Activated T-cell treated with anti-CD3 and anti-CD28 coated beads, Interleukin-2, amount 50 U/mL, for 72 hours (primary cell): ENCODE results near the gene MYO7B. TPM values are rescaled to one million over a fixed set of nuclear protein-coding genes. Genes with fewer than 3 reads are reported as not detected.
"Not testable (repeated sequence)": the region's sequence is repeated elsewhere in the genome, so short reads cannot be mapped to it uniquely, and the experiment has no call there.

ENCODE experiments used
- ATAC-seq, 2 donors: fragments of 150-1000 bp; cut with Tn5 transposase; replicated peaks in 1 of 2; 2 replicates each; pipeline ENCODE4 v1.10.0; 2021; ENCODE audit warnings: moderate library complexity in 2 of 2, mild to moderate bottlenecking in 1 of 2
- DNase-seq, 2 donors: peaks; one replicate each; pipeline ENCODE4 v3.0.0; 2021 to 2022; ENCODE audit warnings: mixed read lengths in 1 of 2
- H3K27ac Mint-ChIP-seq: one replicate; pipeline ENCODE4 v1.8.0; 2022; ENCODE audit warnings: mild to moderate bottlenecking, moderate library complexity, mixed read lengths
- H3K27me3 Mint-ChIP-seq: one replicate; pipeline ENCODE4 v1.8.0; 2022; ENCODE audit warnings: low read depth, mixed read lengths
- H3K36me3 Mint-ChIP-seq, 2 donors: one replicate each; pipeline ENCODE4 v1.8.0; 2022; ENCODE audit warnings: mixed read lengths in 2 of 2, mild to moderate bottlenecking in 1 of 2; ENCODE audit not compliant: insufficient read depth in 2 of 2
- H3K4me1 Mint-ChIP-seq: one replicate; pipeline ENCODE4 v1.8.0; 2022; ENCODE audit warnings: low read depth, mixed read lengths
- H3K4me3 Mint-ChIP-seq, 2 donors: one replicate each; pipeline ENCODE4 v1.8.0; 2022; ENCODE audit warnings: mild to moderate bottlenecking in 2 of 2, mixed read lengths in 2 of 2, moderate library complexity in 2 of 2
- H3K9me3 Mint-ChIP-seq, 2 donors: one replicate each; pipeline ENCODE4 v1.8.0; 2022; ENCODE audit warnings: mixed read lengths in 2 of 2
- total RNA-seq, 2 donors: library from RNA; stranded (reverse); gene quantifications; one replicate each; pipeline ENCODE4 v1.2.3, GENCODE V29; 2022

The MYO7B gene
- total RNA-seq, 2 donors from 2014 or later = 0.50 to 0.79 TPM

DNA sequence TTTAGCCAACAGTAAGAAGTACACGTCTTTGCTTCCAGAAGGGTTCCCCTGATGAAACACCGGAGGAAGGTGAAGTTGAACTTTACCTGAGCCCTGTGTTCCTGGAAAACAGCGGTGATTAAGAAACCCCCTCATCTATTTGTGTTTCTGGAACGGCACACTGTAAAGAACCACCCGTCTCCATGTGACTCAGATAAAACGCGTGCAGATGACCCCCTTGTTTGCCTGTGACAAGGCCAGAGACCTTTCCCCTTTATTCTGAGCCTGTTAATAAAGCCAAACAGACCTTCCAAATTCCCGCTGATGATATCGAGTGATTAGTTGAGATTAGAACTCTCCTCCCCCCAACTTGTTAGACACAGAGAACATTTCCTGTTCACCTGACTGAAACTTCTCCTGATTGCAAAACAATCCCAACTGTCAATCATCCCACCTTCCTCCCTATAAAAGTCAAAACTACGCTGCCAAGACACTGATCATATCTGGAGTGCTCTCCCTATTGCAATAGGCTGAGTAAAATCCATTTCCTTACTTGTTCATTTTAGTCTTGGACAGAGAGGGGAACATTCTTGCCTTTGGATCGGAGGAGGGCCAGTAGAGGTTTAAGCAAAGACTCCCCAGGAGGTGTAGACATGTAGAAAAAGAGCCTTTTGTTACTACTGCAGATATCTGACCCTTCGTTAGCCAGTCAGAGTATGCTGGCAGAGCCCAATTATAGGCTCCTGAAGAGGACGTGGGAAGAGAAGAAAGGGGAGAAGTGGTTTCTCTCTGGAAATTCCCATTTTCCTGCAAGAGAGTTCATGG is 8.3 kb upstream of the MYO7B start:
- ATAC-seq = peak; percentile 13 to 14
- H3K27ac Mint-ChIP-seq = peak overlapping the region; percentile 96

GRCh38 chr2:127528487-127528886 is 7.0 kb upstream of the MYO7B start:
- Mint-ChIP-seq H3K27me3 (no peaks in the 10 kb centered on the region), H3K4me3 (no peak overlapping the region), H3K27ac (no peak overlapping the region), H3K4me1 (peaks cover 36% of the 10 kb centered on the region), H3K9me3 (peaks cover 0 to 2% of the 10 kb centered on the region in 2 donors), H3K36me3 (peaks cover 6% of the 10 kb centered on the region in 2 donors)
- ATAC-seq (no peak), DNase-seq (no peak)

More for the DNA sequence above, 8.3 kb upstream of the MYO7B start:
- Mint-ChIP-seq H3K4me1 (peaks cover 48% of the 10 kb centered on the region), H3K36me3 (peaks cover 7 to 15% of the 10 kb centered on the region in 2 donors), H3K4me3 (peak overlapping the region; percentile 86 to 91), H3K27me3 (no peaks in the 10 kb centered on the region), H3K9me3 (peaks cover 0 to 2% of the 10 kb centered on the region in 2 donors)
- no peak for DNase-seq

- not testable (repeated sequence) for H3K27ac Mint-ChIP-seq, H3K4me3 Mint-ChIP-seq, ATAC-seq, DNase-seq, H3K27me3 Mint-ChIP-seq, H3K36me3 Mint-ChIP-seq, H3K9me3 Mint-ChIP-seq
- peaks cover 28% of the 10 kb centered on the region for H3K4me1 Mint-ChIP-seq
Measured at GRCh38 chr2:127529416-127529815, 6.1 kb upstream of the MYO7B start.

DNA sequence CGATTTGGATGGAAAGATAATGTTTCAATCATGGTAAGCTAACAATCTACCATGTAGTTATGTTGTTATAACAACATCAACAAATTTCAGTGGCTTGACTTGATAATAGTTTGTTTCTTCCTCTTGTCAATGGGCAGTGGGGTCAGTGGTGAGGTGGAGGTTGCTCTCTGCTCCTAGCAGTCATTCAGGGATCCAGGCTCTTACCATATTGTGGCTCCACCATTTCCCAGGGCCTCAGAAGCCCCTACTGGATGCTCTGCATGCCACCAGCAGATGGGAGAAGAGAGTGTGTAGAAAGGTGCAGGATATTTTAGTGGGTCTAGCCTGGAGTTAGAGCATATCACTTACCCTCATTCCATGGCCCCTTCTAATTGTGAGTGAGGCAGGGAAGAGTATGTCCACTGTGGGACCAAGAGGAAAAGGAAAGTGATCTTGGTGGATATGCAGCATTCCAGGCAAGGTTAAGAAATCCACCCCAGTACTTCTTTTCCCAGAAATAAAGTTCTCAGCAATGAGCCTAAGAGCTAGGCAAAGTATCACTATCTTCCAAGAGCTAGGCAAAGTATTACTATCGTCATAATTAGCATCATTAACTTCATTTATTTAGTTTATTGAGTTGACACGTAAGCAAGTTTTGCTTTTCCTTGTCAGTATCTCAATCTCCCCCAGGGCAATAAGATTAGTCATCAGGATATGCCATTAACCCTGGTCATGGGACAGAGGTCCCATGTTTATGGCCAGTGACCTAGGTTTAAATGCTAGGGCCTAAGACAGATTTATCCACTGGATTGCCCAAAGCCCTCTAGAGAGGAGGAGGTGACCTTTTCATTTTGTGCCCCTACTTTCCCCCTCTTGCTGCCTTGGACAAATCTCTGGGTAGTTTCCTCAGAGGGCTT is 5.0 kb upstream of the MYO7B start:
- Mint-ChIP-seq H3K36me3 (peaks cover 2% of the 10 kb centered on the region in 2 donors), H3K4me3 (no peak overlapping the region), H3K27me3 (no peaks in the 10 kb centered on the region), H3K9me3 (peaks cover 0 to 2% of the 10 kb centered on the region in 2 donors), H3K4me1 (peaks cover 18% of the 10 kb centered on the region), H3K27ac (no peak overlapping the region)
- ATAC-seq = no peak
- DNase-seq = no peak

DNA sequence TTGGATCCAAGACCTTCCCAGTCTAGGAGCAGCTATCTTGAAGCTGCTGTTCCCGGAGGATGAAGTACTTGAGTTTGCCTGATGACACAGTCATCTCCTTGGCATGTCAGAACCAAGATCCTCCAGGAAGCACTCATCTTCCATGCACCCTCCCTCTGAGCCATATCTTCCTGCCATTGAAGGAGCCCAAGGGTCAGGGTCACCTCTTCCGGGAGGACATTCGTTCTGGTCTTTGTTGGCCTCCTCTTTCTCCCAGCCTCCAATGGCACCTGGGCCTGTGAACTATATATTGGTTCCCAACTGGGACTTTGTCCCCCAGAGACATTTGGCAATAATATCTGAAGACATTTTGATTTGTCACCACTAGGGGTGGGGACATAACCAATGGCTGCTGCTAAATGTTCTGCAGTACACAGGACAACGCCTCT is 4.2 kb upstream of the MYO7B start:
- ATAC-seq (no peak), DNase-seq (no peak)
- H3K27me3 Mint-ChIP-seq = no peaks in the 10 kb centered on the region
- peaks cover 15% of the 10 kb centered on the region for H3K4me1 Mint-ChIP-seq
- peaks cover 0 to 2% of the 10 kb centered on the region in 2 donors for H3K9me3 Mint-ChIP-seq
- H3K27ac Mint-ChIP-seq = no peak overlapping the region
- no peaks in the 10 kb centered on the region for H3K36me3 Mint-ChIP-seq
- H3K4me3 Mint-ChIP-seq = no peak overlapping the region

DNA sequence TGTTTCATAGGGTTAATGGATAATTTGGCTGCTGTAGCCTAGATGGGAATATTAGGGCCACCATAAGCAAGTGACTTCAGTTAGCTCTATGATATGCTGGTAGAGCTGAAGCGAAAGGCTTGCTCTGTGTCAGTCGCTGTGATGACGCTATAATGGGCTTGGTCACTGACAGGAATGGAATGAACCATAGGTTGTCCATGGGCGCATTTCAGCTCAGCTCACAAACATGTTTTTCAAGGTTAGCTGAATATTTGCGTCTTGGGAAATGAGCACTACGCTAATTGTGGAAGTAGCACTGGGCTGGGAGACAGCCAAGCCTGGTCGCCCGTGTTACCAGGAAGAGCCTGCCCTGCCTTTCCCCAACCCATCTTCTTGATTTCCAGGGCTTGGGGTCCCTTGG is 3.2 kb upstream of the MYO7B start:
- H3K4me3 Mint-ChIP-seq = no peak overlapping the region
- no peaks in the 10 kb centered on the region for H3K36me3 Mint-ChIP-seq
- ATAC-seq (no peak), DNase-seq (no peak)
- H3K4me1 Mint-ChIP-seq = peaks cover 7% of the 10 kb centered on the region
- H3K9me3 Mint-ChIP-seq = peaks cover 0 to 2% of the 10 kb centered on the region in 2 donors
- no peak overlapping the region for H3K27ac Mint-ChIP-seq
- H3K27me3 Mint-ChIP-seq = no peaks in the 10 kb centered on the region

GRCh38 chr2:127535918-127536317 is 435 bp downstream of the MYO7B start:
- Mint-ChIP-seq H3K9me3 (no peaks in the 10 kb centered on the region), H3K4me3 (no peak overlapping the region), H3K27me3 (peaks cover 6% of the 10 kb centered on the region), H3K27ac (no peak overlapping the region), H3K36me3 (no peaks in the 10 kb centered on the region), H3K4me1 (no peaks in the 10 kb centered on the region)
- ATAC-seq (no peak), DNase-seq (no peak)

DNA sequence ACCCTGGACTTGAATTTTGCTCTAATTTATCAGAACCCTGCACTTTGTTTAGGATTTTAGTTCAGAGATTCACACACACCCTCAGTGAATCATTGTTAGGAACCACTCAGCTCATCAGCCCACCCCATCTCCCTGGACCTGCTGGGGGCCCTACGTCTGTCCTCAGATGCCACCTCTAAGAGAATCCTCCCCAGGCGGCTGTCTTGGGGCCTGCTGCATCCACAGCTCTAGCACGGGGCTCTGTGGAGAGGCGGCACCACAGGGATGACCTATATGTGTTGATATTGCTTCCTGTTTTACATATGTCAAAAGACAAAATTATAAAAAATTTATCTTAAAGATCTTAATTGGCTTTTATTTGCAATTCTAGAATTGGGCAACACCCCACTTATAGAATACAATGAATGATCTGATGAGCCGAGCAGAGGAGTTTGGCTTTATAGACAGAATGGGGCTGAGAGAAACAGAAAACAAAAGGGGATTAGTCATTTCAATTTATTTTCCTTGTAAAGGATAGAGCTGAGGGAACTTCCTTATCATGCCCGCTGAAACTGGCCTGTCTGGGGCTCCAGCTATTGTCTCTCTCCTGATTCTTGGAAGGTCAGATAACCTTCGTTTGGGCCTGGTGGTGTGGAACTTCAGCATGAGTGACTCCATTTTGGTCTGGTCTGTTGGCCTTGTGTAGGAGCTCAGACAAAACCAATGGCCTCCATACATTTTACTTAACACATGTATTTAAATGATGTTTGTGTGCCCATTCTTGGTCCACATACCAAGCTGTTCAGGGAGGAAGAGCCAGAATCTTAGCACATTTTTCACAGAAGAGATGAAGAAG is 1.4 kb downstream of the MYO7B start:
- no peak overlapping the region for H3K27ac Mint-ChIP-seq
- H3K4me1 Mint-ChIP-seq = no peaks in the 10 kb centered on the region
- peaks cover 6% of the 10 kb centered on the region for H3K27me3 Mint-ChIP-seq
- no peaks in the 10 kb centered on the region for H3K36me3 Mint-ChIP-seq
- DNase-seq (no peak), ATAC-seq (no peak)
- no peaks in the 10 kb centered on the region for H3K9me3 Mint-ChIP-seq
- no peak overlapping the region for H3K4me3 Mint-ChIP-seq

DNA sequence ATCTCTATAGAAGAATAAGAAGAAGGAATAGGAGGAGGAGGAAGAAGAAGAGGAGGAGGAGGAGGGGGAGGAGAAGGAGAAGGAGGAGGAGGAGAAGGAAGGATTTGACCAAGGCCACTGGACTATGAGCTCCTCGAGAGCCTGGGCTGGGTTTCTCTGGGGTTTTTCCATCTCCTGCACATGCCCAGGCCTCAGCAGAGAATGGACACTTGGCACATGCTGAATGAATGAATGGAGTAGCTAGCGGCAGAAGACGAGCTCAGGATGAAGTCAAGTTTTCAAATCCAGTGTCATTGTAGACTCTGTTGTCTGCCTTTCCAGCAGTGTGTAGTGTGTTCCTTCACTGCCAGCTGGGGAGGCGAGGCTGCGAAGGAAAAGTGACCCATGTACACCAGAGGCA is 2.2 kb downstream of the MYO7B start:
- Mint-ChIP-seq H3K27ac (no peak overlapping the region), H3K9me3 (no peaks in the 10 kb centered on the region), H3K4me3 (no peak overlapping the region), H3K27me3 (peaks cover 6% of the 10 kb centered on the region), H3K4me1 (no peaks in the 10 kb centered on the region), H3K36me3 (no peaks in the 10 kb centered on the region)
- ATAC-seq (no peak), DNase-seq (no peak)

DNA sequence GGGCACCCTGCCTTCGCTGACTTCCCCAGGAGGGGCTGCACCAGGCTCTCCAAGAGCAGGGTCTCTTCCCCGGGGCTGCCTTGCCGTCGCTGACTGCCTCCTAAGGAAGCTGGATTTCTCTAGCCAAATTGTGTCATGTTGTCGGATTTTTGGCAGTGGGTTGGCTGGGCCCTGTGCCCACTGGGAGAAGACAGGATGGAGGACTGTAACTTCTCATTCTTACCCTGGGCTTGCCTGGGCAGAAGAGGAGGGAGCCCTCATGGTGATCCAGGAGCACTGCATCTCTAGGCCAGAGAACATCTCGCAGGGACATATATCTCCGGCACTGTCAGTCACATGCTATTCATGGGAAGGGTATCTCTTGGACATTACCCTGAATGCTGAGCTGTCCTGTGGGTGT is 6.3 kb downstream of the MYO7B start:
- Mint-ChIP-seq H3K9me3 (no peaks in the 10 kb centered on the region), H3K27ac (no peak overlapping the region), H3K36me3 (no peaks in the 10 kb centered on the region), H3K4me1 (no peaks in the 10 kb centered on the region), H3K4me3 (no peak overlapping the region), H3K27me3 (peaks cover 7% of the 10 kb centered on the region)
- ATAC-seq = no peak
- no peak for DNase-seq

DNA sequence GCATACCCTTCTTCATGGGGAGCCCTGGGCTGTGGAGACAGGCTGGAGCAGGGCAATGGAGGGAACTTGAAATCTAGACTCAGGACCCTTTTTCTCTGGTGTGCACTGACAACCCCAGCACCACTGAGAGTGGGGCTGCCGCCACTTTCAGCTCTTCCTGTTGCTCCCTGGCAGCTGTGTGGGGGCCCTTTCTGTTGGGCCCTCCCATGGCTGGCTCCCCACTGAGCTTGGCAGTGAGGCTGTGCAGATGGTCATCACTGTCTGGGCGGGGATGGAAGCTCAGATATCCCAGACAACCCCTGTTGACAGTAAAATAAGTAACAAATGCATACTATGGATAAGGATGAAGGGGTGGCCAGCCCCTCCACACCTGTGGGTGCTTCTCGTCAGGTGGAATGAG is 6.7 kb downstream of the MYO7B start:
- Mint-ChIP-seq H3K27me3 (peaks cover 11% of the 10 kb centered on the region), H3K9me3 (no peaks in the 10 kb centered on the region), H3K4me3 (no peak overlapping the region), H3K27ac (no peak overlapping the region), H3K36me3 (no peaks in the 10 kb centered on the region), H3K4me1 (no peaks in the 10 kb centered on the region)
- no peak for DNase-seq
- no peak for ATAC-seq

DNA sequence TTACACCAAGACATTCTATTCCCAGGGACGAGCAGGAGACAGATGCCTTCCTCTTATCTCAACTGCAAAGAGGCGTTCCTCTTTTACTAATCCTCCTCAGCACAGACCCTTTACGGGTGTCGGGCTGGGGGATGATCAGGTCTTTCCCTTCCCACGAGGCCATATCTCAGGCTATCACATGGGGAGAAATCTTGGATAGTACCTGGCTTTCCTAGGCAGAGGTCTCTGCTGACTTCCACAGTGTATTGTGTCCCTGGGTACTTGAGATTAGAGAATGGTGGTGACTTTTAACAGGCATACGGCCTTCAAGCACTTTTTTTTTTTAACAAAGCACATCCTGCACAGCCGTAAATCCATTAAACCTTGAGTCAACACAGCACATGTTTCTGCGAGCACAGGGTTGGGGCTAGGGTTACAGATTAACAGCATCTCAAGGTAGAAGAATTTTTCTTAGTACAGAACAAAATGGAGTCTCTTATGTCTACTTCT is 7.6 kb downstream of the MYO7B start:
- H3K4me1 Mint-ChIP-seq, H3K36me3 Mint-ChIP-seq, H3K9me3 Mint-ChIP-seq, DNase-seq, H3K27ac Mint-ChIP-seq, H3K4me3 Mint-ChIP-seq, H3K27me3 Mint-ChIP-seq, ATAC-seq: not testable (repeated sequence)
